IPS-NIHi11 (cell line): ENCODE results near the gene GAS2L2.
A peak's percentile ranks its signal among the peaks of the same experiment; 100 is the strongest.
"Not testable (repeated sequence)": the region's sequence is repeated elsewhere in the genome, so short reads cannot be mapped to it uniquely, and the experiment has no call there.

Experiments used
- DNase-seq: peaks from one replicate; pipeline ENCODE4 v3.0.0; 2012; ENCODE audit warnings: mixed read lengths, low spot score

Gene GAS2L2

GRCh38 chr17:35726953-35727460 lies 26.0 kb downstream of the GAS2L2 start:
- no peak for DNase-seq

- DNase-seq: peak; percentile 35
Observed at GRCh38 chr17:35726127-35726952, 26.7 kb downstream of the GAS2L2 start.

- DNase-seq: no peak
Observed at GRCh38 chr17:35725802-35726126, 27.3 kb downstream of the GAS2L2 start.

GRCh38 chr17:35725058-35725457 lies 28.0 kb downstream of the GAS2L2 start:
- no peak for DNase-seq

GRCh38 chr17:35723735-35724134 lies 29.3 kb downstream of the GAS2L2 start:
- DNase-seq: no peak

- no peak for DNase-seq
Observed at GRCh38 chr17:35717475-35717874, 35.6 kb downstream of the GAS2L2 start.

GRCh38 chr17:35716897-35717465 lies 36.1 kb downstream of the GAS2L2 start:
- no peak for DNase-seq

GRCh38 chr17:35716173-35716572 lies 36.9 kb downstream of the GAS2L2 start:
- DNase-seq: no peak

GRCh38 chr17:35715416-35715815 lies 37.6 kb downstream of the GAS2L2 start:
- no peak for DNase-seq

GRCh38 chr17:35714988-35715387 lies 38.1 kb downstream of the GAS2L2 start:
- no peak for DNase-seq

GRCh38 chr17:35713069-35713728 lies 39.8 kb downstream of the GAS2L2 start:
- DNase-seq: no peak

- no peak for DNase-seq
Observed at GRCh38 chr17:35710950-35711349, 42.1 kb downstream of the GAS2L2 start.

- DNase-seq: no peak
Observed at GRCh38 chr17:35709874-35710273, 43.2 kb downstream of the GAS2L2 start.

- DNase-seq: no peak
Observed at GRCh38 chr17:35708951-35709350, 44.1 kb downstream of the GAS2L2 start.

- DNase-seq: no peak
Observed at GRCh38 chr17:35708149-35708548, 44.9 kb downstream of the GAS2L2 start.

GRCh38 chr17:35705705-35706104 lies 47.3 kb downstream of the GAS2L2 start:
- no peak for DNase-seq

- no peak for DNase-seq
Observed at GRCh38 chr17:35705230-35705629, 47.8 kb downstream of the GAS2L2 start.

- not testable (repeated sequence) for DNase-seq
Observed at GRCh38 chr17:35703308-35703707, 49.7 kb downstream of the GAS2L2 start.

- no peak for DNase-seq
Observed at GRCh38 chr17:35701491-35701890, 51.5 kb downstream of the GAS2L2 start.

- no peak for DNase-seq
Observed at GRCh38 chr17:35700150-35700549, 52.9 kb downstream of the GAS2L2 start.

GRCh38 chr17:35698800-35699199 lies 54.2 kb downstream of the GAS2L2 start:
- no peak for DNase-seq

GRCh38 chr17:35695613-35696012 lies 57.4 kb downstream of the GAS2L2 start:
- DNase-seq: no peak

- no peak for DNase-seq
Observed at GRCh38 chr17:35694906-35695305, 58.1 kb downstream of the GAS2L2 start.
